GM12891 (cell line): ENCODE data around the gene ANO9.

Source experiments
- POLR2A ChIP-seq: IDR thresholded peaks from 2 replicates; pipeline ENCODE4 v1.6.1; 2011; ENCODE audit warnings: low read depth, low read length, control low read depth
- POLR2AphosphoS5 ChIP-seq: IDR thresholded peaks from 2 replicates; pipeline ENCODE4 v1.6.1; 2011; ENCODE audit warnings: low read depth, low read length, control low read depth
- TAF1 ChIP-seq: IDR thresholded peaks from 2 replicates; pipeline ENCODE4 v1.6.1; 2011; ENCODE audit warnings: low read depth, low read length, control low read depth

GRCh38 chr11:409008-409599 is 32.7 kb downstream of the ANO9 start:
- TF ChIP-seq POLR2AphosphoS5 (no peak), POLR2A (no peak), TAF1 (no peak)
